Left ventricle myocardium inferior (tissue), 1 donor: ENCODE measurements around the gene ITPR1. TPM values are rescaled to one million over a fixed set of nuclear protein-coding genes. Genes with fewer than 3 reads are reported as not detected.

ENCODE experiments used
- DNase-seq: peaks from one replicate; pipeline ENCODE4 v3.0.0-alpha.2; 2020
- H3K27ac ChIP-seq: fragments of 200-600 bp; replicated peaks from 2 replicates; pipeline ENCODE4 v1.8.0; 2021
- H3K27me3 ChIP-seq: fragments of 200-600 bp; 2 replicates; pipeline ENCODE4 v1.8.0; 2021; ENCODE audit warnings: low read depth
- H3K36me3 ChIP-seq: fragments of 200-600 bp; 2 replicates; pipeline ENCODE4 v1.8.0; 2021
- H3K4me1 ChIP-seq: fragments of 200-600 bp; 2 replicates; pipeline ENCODE4 v1.8.0; 2021
- H3K4me3 ChIP-seq: fragments of 200-600 bp; 2 replicates; pipeline ENCODE4 v1.8.0; 2021; ENCODE audit warnings: mild to moderate bottlenecking, moderate library complexity
- H3K9me3 ChIP-seq: fragments of 200-600 bp; replicated peaks from 2 replicates; pipeline ENCODE4 v1.8.0; 2021
- CTCF ChIP-seq: fragments of 200-600 bp; IDR thresholded peaks from 2 replicates; pipeline ENCODE4 v1.8.0; 2021; ENCODE audit warnings: antibody characterized with exemption, mild to moderate bottlenecking, borderline replicate concordance
- intact Hi-C: fragments of 100-400 bp; cut with micrococcal nuclease; formaldehyde crosslinking; loops from one replicate; pipeline ENCODE4 v1.11.0; 2022
- total RNA-seq: library from RNA; stranded (reverse); fragmentation: NEBNext Ultra II Directional; extraction: Animal tissue kit (Norgen Biotek cat#: 25700); gene quantifications from one replicate; pipeline ENCODE4 v1.2.1, GENCODE V29; 2021
- donor health status: DM: no; HTN: yes; CAD: no; lungs with severe emphysema.

Gene ITPR1
- total RNA-seq, 1 donor from 2014 or later: 29.0 TPM

- Histone ChIP-seq H3K4me3 (peak within 1 kb of the TSS; percentile 98), H3K4me1 (peaks cover 24% of the 10 kb centered on the region), H3K9me3 (no peaks in the 10 kb centered on the region), H3K36me3 (no peaks in the 10 kb centered on the region), H3K27ac (peak within 1 kb of the TSS; percentile 91), H3K27me3 (no peaks in the 10 kb centered on the region)
- intact Hi-C loops: no loop called here
- TF ChIP-seq CTCF: no peak
- DNase-seq: peak; percentile 77
Observed at GRCh38 chr3:4466741-4467521, 26.2 kb upstream of the ITPR1 start, which contains the start of gene SUMF1. Gene SUMF1, minus strand, starts transcription at chr3:4467269. Its CDS starts 24 bp downstream, at chr3:4467245.

- intact Hi-C loops: no loop called here
- no peak for TF ChIP-seq CTCF
- peak overlapping the region; percentile 98 for H3K4me3 ChIP-seq
- H3K9me3 ChIP-seq: no peaks in the 10 kb centered on the region
- peaks cover 21% of the 10 kb centered on the region for H3K4me1 ChIP-seq
- H3K27ac ChIP-seq: peak overlapping the region; percentile 91
- no peaks in the 10 kb centered on the region for H3K27me3 ChIP-seq
- DNase-seq: no peak
- H3K36me3 ChIP-seq: no peaks in the 10 kb centered on the region
Observed at GRCh38 chr3:4467522-4467867, 25.7 kb upstream of the ITPR1 start.

GRCh38 chr3:4471907-4472306 is 21.2 kb upstream of the ITPR1 start:
- Histone ChIP-seq H3K4me3 (no peak overlapping the region), H3K27me3 (no peaks in the 10 kb centered on the region), H3K36me3 (no peaks in the 10 kb centered on the region), H3K9me3 (no peaks in the 10 kb centered on the region), H3K27ac (no peak overlapping the region), H3K4me1 (peaks cover 23% of the 10 kb centered on the region)
- intact Hi-C loops: no loop called here
- TF ChIP-seq CTCF: no peak
- no peak for DNase-seq

GRCh38 chr3:4472312-4472711 is 20.8 kb upstream of the ITPR1 start:
- DNase-seq: no peak
- TF ChIP-seq CTCF: no peak
- Histone ChIP-seq H3K4me1 (peaks cover 19% of the 10 kb centered on the region), H3K27ac (no peak overlapping the region), H3K27me3 (no peaks in the 10 kb centered on the region), H3K4me3 (no peak overlapping the region), H3K36me3 (no peaks in the 10 kb centered on the region), H3K9me3 (no peaks in the 10 kb centered on the region)
- intact Hi-C loops: no loop called here

- H3K4me1 ChIP-seq: peaks cover 16% of the 10 kb centered on the region
- intact Hi-C loops: no loop called here
- TF ChIP-seq CTCF: no peak
Observed at GRCh38 chr3:4472766-4473165, 20.4 kb upstream of the ITPR1 start.

More at GRCh38 chr3:4472766-4473165, 20.4 kb upstream of the ITPR1 start:
- no peak for DNase-seq
- Histone ChIP-seq H3K9me3 (no peaks in the 10 kb centered on the region), H3K27me3 (no peaks in the 10 kb centered on the region), H3K27ac (no peak overlapping the region), H3K4me3 (no peak overlapping the region), H3K36me3 (no peaks in the 10 kb centered on the region)
